ENCODE results near the gene CACNA1I. TPM values are rescaled to one million over a fixed set of nuclear protein-coding genes. Genes with fewer than 3 reads are reported as not detected.

CACNA1I gene
- total and polyA plus RNA-seq, 2 of the 8 experiments (the other 6 are each of a cell fraction or from before 2014, with no cell fraction given) = 0.77 to 1.2 TPM

DNA sequence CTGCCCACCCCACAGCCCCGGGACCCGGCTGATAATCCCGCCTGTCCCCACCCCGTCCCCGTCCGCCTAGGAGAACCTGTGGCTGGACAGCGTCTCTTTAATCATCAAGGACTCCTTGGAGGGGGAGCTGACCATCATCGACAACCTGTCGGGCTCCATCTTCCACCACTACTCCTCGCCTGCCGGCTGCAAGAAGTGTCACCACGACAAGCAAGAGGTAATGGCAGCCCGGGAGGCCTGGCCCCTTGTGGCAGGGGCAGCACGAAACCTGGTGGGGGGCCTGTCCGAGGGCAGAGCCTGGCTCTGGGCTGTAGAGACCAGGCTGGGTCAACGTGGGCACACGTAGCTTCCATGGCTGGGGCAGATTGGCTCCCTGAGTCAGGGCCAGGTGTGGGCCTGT, 109.1 kb downstream of the CACNA1I start:
- no peak overlapping the region for H4K5ac ChIP-seq (ENCODE audit: insufficient read length, low read depth, low read length)
- H3K79me1 ChIP-seq (ENCODE audit: low read depth, low read length) = no peaks in the 10 kb centered on the region
- POLR2A ChIA-PET (ENCODE audit: partially characterized antibody) = interaction anchor here (0.9 to 1.2 kb wide), 2 partner anchors 12 to 55 kb away, joined by 3 read pairs; no protein-coding TSS in a partner anchor
- no peak overlapping the region for H3K14ac ChIP-seq (ENCODE audit: insufficient read length)
- no peak overlapping the region for H2BK15ac ChIP-seq (ENCODE audit: low read length)
- DNase-seq (ENCODE audit: low read depth in 1 of 2, low spot score in 2 of 2) (no peak), FAIRE-seq (no peak)
- no peak overlapping the region for H3K56ac ChIP-seq (replicated peaks; ENCODE audit: insufficient read length, low read depth, low read length)
- H3K27ac ChIP-seq (ENCODE audit: low read depth, low read length) = no peak overlapping the region
- H3K4me2 ChIP-seq (ENCODE audit: insufficient read depth in 1 of 2, low read depth in 2 of 2, low read length in 2 of 2) = no peak overlapping the region
- no peaks in the 10 kb centered on the region for H3K9me3 ChIP-seq (ENCODE audit: insufficient read depth in 2 of 2, low read depth in 1 of 2, low read length in 1 of 2)
- no peak overlapping the region for H3K9ac ChIP-seq (replicated peaks in 1 of 4; ENCODE audit: extremely low read depth in 1 of 4, low read depth in 3 of 4, low read length in 3 of 4)
- 93% methylated on average over 17 of the region's 17 CpGs; no CpG with 5 or more reads in 1 of the 2 experiments for WGBS, 2 experiments (ENCODE audit: extremely low coverage in 1 of 2, insufficient coverage in 1 of 2, insufficient read length in 1 of 2, insufficient replicate concordance in 2 of 2, low coverage in 1 of 2, low lambda C conversion rate in 2 of 2, missing lambda C conversion rate in 1 of 2)
- H2BK120ac ChIP-seq (replicated peaks; ENCODE audit: low read depth, low read length) = no peak overlapping the region
- H2BK12ac ChIP-seq (ENCODE audit: low read depth, low read length) = no peak overlapping the region
- no peak overlapping the region for H2AFZ ChIP-seq (ENCODE audit: low read length)
- no peak overlapping the region; the same call in 1 of the 2 replicates for H2BK5ac ChIP-seq (ENCODE audit: low read depth, low read length)
- peaks cover 0 to 2% of the 10 kb centered on the region in 2 experiments for H4K20me1 ChIP-seq (replicated peaks in 1 of 2; ENCODE audit: control insufficient read depth in 1 of 2, insufficient read depth in 2 of 2, low read length in 2 of 2)
- H3K4ac ChIP-seq (replicated peaks; ENCODE audit: insufficient read length, low read depth, low read length) = no peak overlapping the region
- no peak overlapping the region for H4K91ac ChIP-seq (replicated peaks; ENCODE audit: insufficient read length, low read length)
- peaks cover 0 to 4% (median 0%) of the 10 kb centered on the region in 4 experiments; a peak in 2 of 7 replicates for H3K4me1 ChIP-seq (replicated peaks in 1 of 4; ENCODE audit: control insufficient read depth in 3 of 4, insufficient read depth in 4 of 4, low read length in 3 of 4)
- H3K27me3 ChIP-seq (replicated peaks in 1 of 4; ENCODE audit: control insufficient read depth in 3 of 4, extremely low read depth in 1 of 4, insufficient read depth in 3 of 4, low read length in 3 of 4) = no peaks in the 10 kb centered on the region
- TF ChIP-seq GABPA (IDR thresholded peaks at IDR 0.05; ENCODE audit: borderline replicate concordance, insufficient read depth, low read length) (no peak), POLR2A (IDR thresholded peaks at IDR 0.05; ENCODE audit: control extremely low read depth in 1 of 2, low read depth in 2 of 2, low read length in 2 of 2) (no peak), SP2 (IDR thresholded peaks at IDR 0.05; ENCODE audit: low read length) (no peak), SAP30 (IDR thresholded peaks at IDR 0.05; ENCODE audit: insufficient read depth, insufficient replicate concordance, low read length) (no peak), SRF (IDR thresholded peaks at IDR 0.05; ENCODE audit: low read depth, low read length) (no peak), ASH2L (IDR thresholded peaks at IDR 0.05; ENCODE audit: low read length) (no peak), EGR1 (IDR thresholded peaks at IDR 0.05; ENCODE audit: borderline replicate concordance, low read depth, low read length) (no peak), TCF12 (IDR thresholded peaks at IDR 0.05; ENCODE audit: low read depth, low read length) (no peak), BRCA1 (IDR thresholded peaks at IDR 0.05; ENCODE audit: low read depth, low read length) (no peak), KDM5A (IDR thresholded peaks at IDR 0.05; ENCODE audit: low read length) (no peak)
- TF ChIP-seq, protein P1, sequence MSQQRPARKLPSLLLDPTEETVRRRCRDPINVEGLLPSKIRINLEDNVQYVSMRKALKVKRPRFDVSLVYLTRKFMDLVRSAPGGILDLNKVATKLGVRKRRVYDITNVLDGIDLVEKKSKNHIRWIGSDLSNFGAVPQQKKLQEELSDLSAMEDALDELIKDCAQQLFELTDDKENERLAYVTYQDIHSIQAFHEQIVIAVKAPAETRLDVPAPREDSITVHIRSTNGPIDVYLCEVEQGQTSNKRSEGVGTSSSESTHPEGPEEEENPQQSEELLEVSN (IDR thresholded peaks at IDR 0.05) = no peak
- no peaks in the 10 kb centered on the region for H3K23me2 ChIP-seq (ENCODE audit: low read depth, low read length)
- H3K36me3 ChIP-seq (ENCODE audit: control insufficient read depth in 2 of 4, insufficient read depth in 4 of 4, low read length in 3 of 4) = no peaks in the 10 kb centered on the region
- H3K4me3 ChIP-seq (ENCODE audit: extremely low read depth in 1 of 4, insufficient read depth in 2 of 4, low read depth in 3 of 4, low read length in 4 of 4) = no peak overlapping the region
- CTCF ChIA-PET (ENCODE audit: partially characterized antibody) = interaction anchor here (0.6 to 1.4 kb wide), 7 partner anchors 9 to 349 kb away, joined by 3 to 4 read pairs (median 3); no protein-coding TSS in a partner anchor
- no peak overlapping the region; the same call in 1 of the 2 replicates for H4K8ac ChIP-seq (ENCODE audit: extremely low read depth, insufficient read depth, low read length)
- no peak overlapping the region for H3K23ac ChIP-seq (ENCODE audit: insufficient read length)
- H3K79me2 ChIP-seq (ENCODE audit: control insufficient read depth in 1 of 2, insufficient read depth in 2 of 2, low read length in 2 of 2) = no peaks in the 10 kb centered on the region
- H3K18ac ChIP-seq (ENCODE audit: extremely low read depth, low read length) = no peak overlapping the region
- no peak overlapping the region for H2BK20ac ChIP-seq (ENCODE audit: low read length)
- H2AK5ac ChIP-seq (ENCODE audit: low read depth, low read length) = no peak overlapping the region
